SK-N-MC (cell line): Measurements from ENCODE around the gene NRN1L.

ENCODE experiments used
- EZH2 ChIP-seq: fragments of 200-600 bp; sonication (generic); IDR thresholded peaks from one replicate; pipeline ENCODE4 v1.6.1; 2017; ENCODE audit warnings: antibody characterized with exemption
- POLR2AphosphoS5 ChIP-seq: IDR thresholded peaks from 2 replicates; pipeline ENCODE4 v1.6.1; 2012; ENCODE audit warnings: mild to moderate bottlenecking, low read depth, low read length, borderline replicate concordance

DNA sequence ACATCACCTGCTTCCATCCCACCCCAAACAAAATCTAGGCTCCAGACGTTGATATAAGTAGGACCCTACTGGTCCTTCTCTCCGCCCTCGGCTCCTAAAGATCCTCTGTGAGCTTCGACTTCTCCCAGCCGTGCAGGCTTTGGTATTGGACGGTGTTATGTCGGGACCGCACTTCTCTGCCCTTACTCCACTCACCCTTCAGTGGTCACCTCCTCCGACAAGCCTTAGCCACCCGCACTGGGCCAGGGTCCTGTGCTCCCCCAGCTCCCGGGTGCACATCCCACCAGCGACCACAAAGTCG lies 50.4 kb downstream of the NRN1L start:
- TF ChIP-seq EZH2 (no peak), POLR2AphosphoS5 (no peak)
